A673 (cell line): ENCODE results near the gene GCC2. TPM values are rescaled to one million over a fixed set of nuclear protein-coding genes. Genes with fewer than 3 reads are reported as not detected.
A peak's percentile ranks its signal among the peaks of the same experiment; 100 is the strongest.

Source experiments
- BruUV-seq: library from RNA; stranded (reverse); fragments of 400-500 nt; replicated peaks from 2 replicates; lab custom pipeline; 2021; lab: Mats Ljungman, UMichigan
- CTCF ChIA-PET: fragments of 300-600 bp; sonication (Branson Sonifier 250); formaldehyde crosslinking; loops from one replicate; lab custom pipeline; 2022; ENCODE audit warnings: antibody characterized with exemption; lab: Charles Lee
- POLR2A ChIA-PET: fragments of 300-600 bp; sonication (Branson Sonifier 250); formaldehyde crosslinking; loops from one replicate; lab custom pipeline; 2022; ENCODE audit warnings: antibody characterized with exemption; ENCODE audit not compliant: low non-redundant PET; lab: Charles Lee
- DNase-seq: peaks from one replicate; pipeline ENCODE4 v3.0.0-alpha.2; 2015; ENCODE audit warnings: low spot score
- H3K27ac ChIP-seq: fragments of 200-600 bp; sonication (generic); 2 replicates; pipeline ENCODE4 v1.5.1; 2016; ENCODE audit warnings: mixed run types, low read depth, mild to moderate bottlenecking, mixed read lengths, antibody characterized with exemption, low read length; ENCODE audit not compliant: poor library complexity, severe bottlenecking
- H3K27me3 ChIP-seq: fragments of 200-600 bp; sonication (generic); replicated peaks from 2 replicates; pipeline ENCODE4 v1.6.1; 2017; ENCODE audit warnings: mixed run types, low read depth, mild to moderate bottlenecking, mixed read lengths, antibody characterized with exemption, low read length; ENCODE audit not compliant: insufficient read depth, poor library complexity
- H3K36me3 ChIP-seq: fragments of 200-600 bp; sonication (generic); 2 replicates; pipeline ENCODE4 v1.6.1; 2016; ENCODE audit warnings: mixed run types, mild to moderate bottlenecking, mixed read lengths, antibody characterized with exemption, low read length; ENCODE audit not compliant: insufficient read depth, poor library complexity, severe bottlenecking
- H3K4me1 ChIP-seq: fragments of 200-600 bp; sonication (generic); 2 replicates; pipeline ENCODE4 v1.6.1; 2017; ENCODE audit warnings: mixed run types, mild to moderate bottlenecking, mixed read lengths, antibody characterized with exemption, low read length; ENCODE audit not compliant: insufficient read depth, poor library complexity, severe bottlenecking
- H3K4me3 ChIP-seq: fragments of 200-600 bp; sonication (generic); 2 replicates; pipeline ENCODE4 v1.5.1; 2016; ENCODE audit warnings: low read depth, mixed run types, mild to moderate bottlenecking, mixed read lengths, low read length; ENCODE audit not compliant: poor library complexity, severe bottlenecking
- H3K9me3 ChIP-seq: fragments of 200-600 bp; sonication (generic); 2 replicates; pipeline ENCODE4 v1.6.1; 2016; ENCODE audit warnings: mixed run types, low read depth, mild to moderate bottlenecking, mixed read lengths, antibody characterized with exemption, low read length; ENCODE audit not compliant: poor library complexity, severe bottlenecking
- EZH2 ChIP-seq: fragments of 200-600 bp; sonication (generic); IDR thresholded peaks from 2 replicates; pipeline ENCODE4 v1.6.1; 2017; ENCODE audit warnings: borderline replicate concordance, low read depth, mild to moderate bottlenecking, mixed read lengths, antibody characterized with exemption, low read length; ENCODE audit not compliant: poor library complexity, severe bottlenecking
- intact Hi-C: fragments of 100-400 bp; cut with micrococcal nuclease; formaldehyde crosslinking; loops from one replicate; pipeline ENCODE4 v1.10.0; 2022; ENCODE audit not compliant: unreplicated experiment
- total RNA-seq: library from RNA; stranded (reverse); gene quantifications from 2 replicates; pipeline ENCODE4 v1.2.3, GENCODE V29; 2021
- TF ChIP-seq, protein P1 (sequence below): fragments of 300-800, 200-600 bp; sonication (generic); conservative IDR thresholded peaks from 2 replicates; pipeline ENCODE4 v1.5.1; 2017; ENCODE audit warnings: low read depth, mild to moderate bottlenecking, antibody characterized with exemption, low read length, moderate library complexity, mixed read lengths

Gene GCC2
- total RNA-seq, 1 experiment from 2014 or later: 25.4 TPM

GRCh38 chr2:108542071-108542470 lies 93.1 kb downstream of the GCC2 start:
- Histone ChIP-seq H3K27me3 (no peaks in the 10 kb centered on the region), H3K4me1 (peaks cover 21% of the 10 kb centered on the region), H3K27ac (peak overlapping the region; percentile 10), H3K4me3 (no peak overlapping the region), H3K9me3 (peaks cover 4% of the 10 kb centered on the region), H3K36me3 (no peaks in the 10 kb centered on the region)
- ChIA-PET CTCF (no interaction called here), POLR2A (no interaction called here)
- peak; percentile 55 for DNase-seq
- BruUV-seq: no TSS peak
- TF ChIP-seq, protein P1, sequence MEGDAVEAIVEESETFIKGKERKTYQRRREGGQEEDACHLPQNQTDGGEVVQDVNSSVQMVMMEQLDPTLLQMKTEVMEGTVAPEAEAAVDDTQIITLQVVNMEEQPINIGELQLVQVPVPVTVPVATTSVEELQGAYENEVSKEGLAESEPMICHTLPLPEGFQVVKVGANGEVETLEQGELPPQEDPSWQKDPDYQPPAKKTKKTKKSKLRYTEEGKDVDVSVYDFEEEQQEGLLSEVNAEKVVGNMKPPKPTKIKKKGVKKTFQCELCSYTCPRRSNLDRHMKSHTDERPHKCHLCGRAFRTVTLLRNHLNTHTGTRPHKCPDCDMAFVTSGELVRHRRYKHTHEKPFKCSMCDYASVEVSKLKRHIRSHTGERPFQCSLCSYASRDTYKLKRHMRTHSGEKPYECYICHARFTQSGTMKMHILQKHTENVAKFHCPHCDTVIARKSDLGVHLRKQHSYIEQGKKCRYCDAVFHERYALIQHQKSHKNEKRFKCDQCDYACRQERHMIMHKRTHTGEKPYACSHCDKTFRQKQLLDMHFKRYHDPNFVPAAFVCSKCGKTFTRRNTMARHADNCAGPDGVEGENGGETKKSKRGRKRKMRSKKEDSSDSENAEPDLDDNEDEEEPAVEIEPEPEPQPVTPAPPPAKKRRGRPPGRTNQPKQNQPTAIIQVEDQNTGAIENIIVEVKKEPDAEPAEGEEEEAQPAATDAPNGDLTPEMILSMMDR: no peak
- no peak for TF ChIP-seq EZH2
- intact Hi-C loops: no loop called here

DNA sequence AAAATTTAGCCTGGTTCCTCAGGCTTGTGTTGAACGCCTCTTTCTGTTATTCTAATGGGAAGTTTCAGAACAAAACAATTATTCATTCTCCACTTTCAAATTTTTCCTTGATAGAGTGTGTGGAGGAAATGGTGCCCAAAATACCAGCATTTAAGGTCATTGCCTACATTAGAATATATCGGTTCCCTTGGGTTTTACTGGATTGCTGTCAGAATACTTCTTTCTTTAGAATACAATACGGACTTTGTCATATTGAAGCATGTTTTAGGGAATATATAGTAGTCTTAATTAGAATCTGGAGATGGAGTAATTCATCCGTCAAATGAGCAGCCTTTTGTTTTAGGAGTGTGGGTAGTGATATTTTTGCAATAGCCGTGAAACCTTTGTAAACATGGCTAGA lies 98.6 kb downstream of the GCC2 start:
- no peak for DNase-seq
- TF ChIP-seq, protein P1: no peak
- TF ChIP-seq EZH2: no peak
- H3K4me1 ChIP-seq: no peaks in the 10 kb centered on the region
- no peaks in the 10 kb centered on the region for H3K27me3 ChIP-seq
- no TSS peak for BruUV-seq
- ChIA-PET POLR2A (no interaction called here), CTCF (no interaction called here)
- H3K36me3 ChIP-seq: no peaks in the 10 kb centered on the region
- intact Hi-C loops: no loop called here
- no peak overlapping the region for H3K4me3 ChIP-seq
- H3K9me3 ChIP-seq: peaks cover 3% of the 10 kb centered on the region
- no peak overlapping the region for H3K27ac ChIP-seq

DNA sequence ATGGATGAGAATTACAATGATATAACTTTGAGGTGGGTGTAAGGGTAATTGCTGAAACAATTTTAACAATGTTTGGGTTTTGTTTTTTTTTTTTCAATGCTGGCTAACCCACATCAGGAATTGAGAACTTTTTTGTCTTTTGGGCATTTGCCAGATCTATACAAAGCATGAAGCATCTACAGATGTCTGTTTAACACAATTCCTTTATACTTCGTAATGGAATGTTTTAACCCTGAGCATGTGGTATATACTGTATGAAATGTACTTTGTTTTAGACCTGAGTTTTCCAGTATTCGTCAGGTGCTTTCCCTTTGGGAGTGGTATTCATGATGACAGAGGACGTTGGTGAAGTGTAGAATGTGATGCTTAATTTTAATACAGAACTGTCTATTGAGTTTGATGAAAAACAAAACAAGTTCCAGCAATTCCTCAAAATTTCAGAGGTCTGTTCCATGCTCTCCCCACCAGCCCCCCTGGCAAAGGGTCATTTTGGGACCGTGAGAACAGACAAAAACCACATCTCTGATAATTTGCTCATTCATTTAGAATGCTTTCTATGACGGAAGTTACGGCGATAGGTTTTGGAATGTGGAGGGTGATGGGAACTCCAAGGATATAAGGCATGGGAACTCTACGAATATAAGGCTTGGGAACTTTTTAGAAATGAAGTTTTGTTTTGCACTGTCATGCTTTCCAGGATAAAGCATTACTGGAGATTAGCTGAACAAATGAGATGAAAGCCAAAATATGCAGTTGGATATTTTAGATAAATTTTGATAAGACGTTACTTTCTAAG lies 99.4 kb downstream of the GCC2 start:
- BruUV-seq: no TSS peak
- Histone ChIP-seq H3K4me1 (no peaks in the 10 kb centered on the region), H3K27ac (no peak overlapping the region), H3K9me3 (no peaks in the 10 kb centered on the region), H3K36me3 (no peaks in the 10 kb centered on the region), H3K27me3 (no peaks in the 10 kb centered on the region), H3K4me3 (no peak overlapping the region)
- TF ChIP-seq, protein P1: no peak
- TF ChIP-seq EZH2: no peak
- intact Hi-C loops: no loop called here
- DNase-seq: no peak
- CTCF ChIA-PET: no interaction called here
- POLR2A ChIA-PET: no interaction called here
